Activated T-cell treated with anti-CD3 and anti-CD28 coated beads, Interleukin-2, amount 50 U/mL, for 4 hours (primary cell): ENCODE data around the gene MRPL10. TPM values are rescaled to one million over a fixed set of nuclear protein-coding genes. Genes with fewer than 3 reads are reported as not detected.

Experiments used
- ATAC-seq, 2 donors: fragments of 200-7000 bp; cut with Tn5 transposase; one replicate each; pipeline ENCODE4 v1.10.0; 2021
- DNase-seq: peaks from one replicate; pipeline ENCODE4 v3.0.0-alpha.2; 2020
- H3K27me3 Mint-ChIP-seq: one replicate; pipeline ENCODE4 v1.8.0; 2021; ENCODE audit warnings: low read depth, mixed read lengths
- H3K36me3 Mint-ChIP-seq: one replicate; pipeline ENCODE4 v1.8.0; 2022; ENCODE audit warnings: mixed read lengths; ENCODE audit not compliant: insufficient read depth
- H3K4me1 Mint-ChIP-seq: one replicate; pipeline ENCODE4 v1.8.0; 2021; ENCODE audit warnings: low read depth, mixed read lengths
- H3K4me3 Mint-ChIP-seq: one replicate; pipeline ENCODE4 v1.8.0; 2021; ENCODE audit warnings: mild to moderate bottlenecking, moderate library complexity, mixed read lengths
- H3K9me3 Mint-ChIP-seq: one replicate; pipeline ENCODE4 v1.8.0; 2021; ENCODE audit warnings: mixed read lengths
- total RNA-seq, 3 donors: library from RNA; stranded (reverse); gene quantifications; one replicate each; pipeline ENCODE4 v1.2.1, GENCODE V29; 2021

The MRPL10 gene
- total RNA-seq, 3 donors from 2014 or later = 56.6 to 62.1 (median 58.6) TPM

DNA sequence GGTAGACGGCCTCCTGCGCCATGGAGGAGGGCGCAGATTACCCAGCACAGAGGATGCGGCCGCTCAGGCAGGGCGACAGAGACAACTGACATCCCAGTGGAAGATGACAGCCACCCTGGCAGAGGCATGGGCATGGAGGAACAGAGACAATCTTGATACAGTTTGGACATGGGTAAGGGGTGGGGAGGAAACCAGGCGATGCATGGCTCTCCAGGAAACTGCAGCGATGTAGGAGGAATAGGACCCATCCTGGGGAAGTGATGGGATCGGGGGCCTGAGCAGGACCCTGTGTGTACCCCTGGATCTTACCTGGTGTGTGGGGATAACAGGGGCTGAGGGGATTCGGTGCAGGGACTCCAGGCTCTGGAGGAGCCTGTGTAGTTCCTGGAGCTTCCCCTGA, 14.4 kb downstream of the MRPL10 start:
- peaks cover 16% of the 10 kb centered on the region for H3K4me1 Mint-ChIP-seq
- peaks cover 22% of the 10 kb centered on the region for H3K36me3 Mint-ChIP-seq
- ATAC-seq (no peak), DNase-seq (no peak)
- no peak overlapping the region for H3K4me3 Mint-ChIP-seq
- no peaks in the 10 kb centered on the region for H3K27me3 Mint-ChIP-seq
- no peaks in the 10 kb centered on the region for H3K9me3 Mint-ChIP-seq

DNA sequence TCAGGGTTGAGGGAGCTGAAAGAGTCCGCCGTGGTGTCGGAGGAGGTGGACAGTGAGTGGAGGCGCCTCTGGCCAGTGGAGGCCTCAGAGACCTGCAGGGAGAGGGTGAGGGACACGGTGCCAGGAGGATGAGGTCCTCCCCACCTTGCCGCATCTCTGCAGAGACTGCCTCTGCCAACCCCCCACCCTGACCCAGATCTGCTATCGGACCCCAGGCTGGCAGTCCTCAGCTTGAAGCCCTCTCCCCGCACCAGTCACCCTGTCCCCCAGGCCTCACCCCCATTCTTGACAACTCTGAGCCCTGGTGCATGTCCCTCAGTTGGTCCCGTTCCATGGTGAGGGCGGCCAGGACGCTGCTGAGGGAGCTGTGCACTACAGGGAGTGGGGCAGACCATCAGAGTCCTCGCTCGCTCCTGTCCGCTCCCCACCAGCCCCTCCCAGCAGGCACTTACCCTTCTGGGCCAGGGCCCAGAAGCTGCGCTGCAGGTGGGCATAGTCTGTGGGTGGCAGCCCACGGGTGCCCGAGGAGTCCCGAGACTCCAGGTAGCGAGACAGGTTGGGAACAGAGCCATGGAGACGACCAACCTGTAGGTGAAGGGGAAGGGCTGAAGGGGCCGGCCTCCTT, 15.1 kb downstream of the MRPL10 start:
- Mint-ChIP-seq H3K36me3 (peaks cover 29% of the 10 kb centered on the region), H3K4me1 (peaks cover 11% of the 10 kb centered on the region), H3K4me3 (no peak overlapping the region), H3K27me3 (no peaks in the 10 kb centered on the region), H3K9me3 (no peaks in the 10 kb centered on the region)
- DNase-seq (no peak), ATAC-seq (no peak)

DNA sequence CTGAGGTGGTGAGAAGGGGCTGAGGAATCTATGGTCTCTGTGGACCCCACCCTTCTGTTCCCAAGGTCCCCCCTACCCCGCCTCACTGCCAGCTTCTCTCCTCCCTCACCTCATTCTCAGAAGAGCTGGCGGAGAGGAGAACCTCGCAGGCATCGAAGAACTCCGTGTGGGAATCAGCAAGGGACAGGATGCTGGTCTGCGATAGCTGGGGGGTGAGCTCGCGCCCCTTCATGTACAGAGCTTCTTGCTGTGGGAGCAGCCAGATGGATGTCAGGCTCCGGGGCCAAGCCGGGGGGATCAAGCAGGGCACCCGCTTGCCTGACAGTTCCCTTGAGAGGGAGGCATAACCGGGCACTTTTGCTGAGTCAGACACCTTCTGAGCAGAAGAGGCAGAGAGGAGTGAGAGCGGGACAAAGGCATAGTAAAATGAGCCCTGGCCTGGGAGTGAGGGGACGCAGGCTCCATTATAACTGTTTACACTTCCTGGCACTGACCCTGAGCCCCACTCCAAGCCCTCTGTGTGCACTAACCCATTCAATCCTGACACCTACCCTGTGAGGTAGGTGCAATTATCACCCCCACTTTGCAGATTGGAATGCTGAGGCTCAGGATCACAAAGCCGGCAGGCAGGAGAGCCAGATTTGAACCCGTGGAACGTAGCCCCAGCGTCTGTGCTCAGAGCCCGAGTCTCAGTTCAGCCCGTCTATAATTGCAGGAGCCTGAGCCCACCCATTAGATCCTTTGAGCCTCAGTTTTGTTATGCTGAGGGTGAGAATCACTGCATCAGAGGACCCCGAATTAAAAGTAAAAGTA, 16.0 kb downstream of the MRPL10 start:
- Mint-ChIP-seq H3K4me3 (no peak overlapping the region), H3K27me3 (no peaks in the 10 kb centered on the region), H3K9me3 (no peaks in the 10 kb centered on the region), H3K36me3 (peaks cover 32% of the 10 kb centered on the region), H3K4me1 (peaks cover 7% of the 10 kb centered on the region)
- ATAC-seq (no peak), DNase-seq (no peak)

DNA sequence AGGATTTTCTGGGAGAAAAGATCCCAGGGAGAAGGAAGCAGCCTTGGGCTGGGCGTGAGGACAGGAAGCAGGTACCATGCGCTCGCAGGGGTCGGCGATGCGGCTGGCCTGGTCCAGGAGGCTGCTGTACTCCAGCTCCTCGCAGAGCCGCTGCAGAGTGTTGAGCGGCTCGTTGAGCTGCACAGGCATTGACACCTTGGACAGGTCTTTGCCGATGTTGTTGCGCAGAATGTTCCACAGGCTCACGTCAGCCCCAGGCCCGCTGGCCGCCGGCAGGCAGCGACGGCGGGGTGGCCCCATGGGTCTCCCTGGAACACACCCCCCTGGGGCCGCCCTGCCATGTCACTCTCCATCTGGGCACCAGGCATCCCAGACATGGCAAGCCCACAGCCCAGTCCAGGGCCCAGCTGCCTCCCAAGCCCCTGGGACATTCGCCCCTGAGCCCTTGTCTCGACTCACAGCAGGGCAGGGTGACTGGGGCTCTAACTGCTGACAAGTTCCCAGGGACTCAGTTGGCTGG, 17.8 kb downstream of the MRPL10 start:
- peaks cover 12% of the 10 kb centered on the region for H3K4me1 Mint-ChIP-seq
- no peaks in the 10 kb centered on the region for H3K27me3 Mint-ChIP-seq
- ATAC-seq = no peak
- DNase-seq = no peak
- H3K4me3 Mint-ChIP-seq = no peak overlapping the region
- H3K36me3 Mint-ChIP-seq = peaks cover 38% of the 10 kb centered on the region
- H3K9me3 Mint-ChIP-seq = no peaks in the 10 kb centered on the region

DNA sequence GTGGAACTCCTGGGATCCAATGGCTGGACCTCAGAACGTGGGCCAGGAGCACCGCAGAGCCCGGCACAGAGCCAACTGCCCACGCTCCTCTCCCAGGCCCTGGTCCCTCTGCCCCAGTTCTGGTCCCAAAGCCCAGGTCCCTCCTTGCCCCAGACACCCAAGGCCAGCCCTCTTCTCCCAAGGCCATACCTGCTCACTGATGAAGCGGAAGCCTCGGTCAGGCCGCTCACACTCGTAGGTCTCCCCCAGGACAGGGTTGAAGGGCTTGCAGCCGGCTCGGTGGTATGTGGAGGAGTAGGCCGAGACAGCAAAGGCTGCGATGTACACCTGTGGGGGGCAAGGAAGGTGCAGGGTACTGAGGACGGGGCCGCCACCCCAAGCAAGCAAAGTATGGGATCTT, 18.3 kb downstream of the MRPL10 start:
- peaks cover 12% of the 10 kb centered on the region for H3K4me1 Mint-ChIP-seq
- no peaks in the 10 kb centered on the region for H3K9me3 Mint-ChIP-seq
- H3K27me3 Mint-ChIP-seq = no peaks in the 10 kb centered on the region
- ATAC-seq (no peak), DNase-seq (no peak)
- peaks cover 38% of the 10 kb centered on the region for H3K36me3 Mint-ChIP-seq
- no peak overlapping the region for H3K4me3 Mint-ChIP-seq

DNA sequence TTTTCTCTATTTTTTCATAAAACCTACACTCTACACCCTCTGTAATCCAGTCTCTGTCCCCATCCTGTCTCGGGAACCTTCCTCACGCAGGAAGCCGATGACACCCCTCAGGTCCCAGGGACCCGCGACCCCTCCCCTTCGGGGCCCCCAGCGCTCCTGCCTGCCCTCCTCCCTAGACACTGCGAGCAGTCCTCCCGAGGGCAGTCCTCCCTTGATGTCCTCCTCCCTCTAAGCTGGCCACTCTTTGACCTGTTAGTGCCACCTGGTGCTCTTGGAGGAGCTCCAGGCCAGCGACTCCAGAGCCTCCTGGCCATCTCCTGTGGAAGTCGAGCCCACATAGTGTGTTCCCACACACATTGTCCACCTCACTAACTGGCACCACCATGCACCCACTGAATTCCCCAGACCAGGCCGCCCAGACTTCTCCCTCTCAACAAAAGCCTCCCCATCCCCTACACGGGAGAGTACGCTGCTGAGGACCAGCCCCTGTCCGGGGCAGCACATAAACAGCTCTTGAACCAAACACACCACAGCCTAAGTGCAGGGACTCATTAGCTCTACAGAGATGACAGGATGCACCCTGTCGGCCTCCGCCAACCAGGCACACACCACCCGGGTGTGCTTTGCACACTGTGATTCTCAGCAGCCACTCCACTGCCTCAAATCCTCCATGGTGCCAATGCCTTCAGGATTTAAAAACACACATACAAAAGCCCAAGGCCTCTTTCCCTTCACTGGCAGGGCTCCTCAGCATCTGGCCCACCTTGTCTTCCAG, 19.0 kb downstream of the MRPL10 start:
- H3K36me3 Mint-ChIP-seq = peaks cover 37% of the 10 kb centered on the region
- ATAC-seq (no peak), DNase-seq (no peak)
- no peaks in the 10 kb centered on the region for H3K9me3 Mint-ChIP-seq
- peaks cover 12% of the 10 kb centered on the region for H3K4me1 Mint-ChIP-seq
- no peaks in the 10 kb centered on the region for H3K27me3 Mint-ChIP-seq
- H3K4me3 Mint-ChIP-seq = no peak overlapping the region

DNA sequence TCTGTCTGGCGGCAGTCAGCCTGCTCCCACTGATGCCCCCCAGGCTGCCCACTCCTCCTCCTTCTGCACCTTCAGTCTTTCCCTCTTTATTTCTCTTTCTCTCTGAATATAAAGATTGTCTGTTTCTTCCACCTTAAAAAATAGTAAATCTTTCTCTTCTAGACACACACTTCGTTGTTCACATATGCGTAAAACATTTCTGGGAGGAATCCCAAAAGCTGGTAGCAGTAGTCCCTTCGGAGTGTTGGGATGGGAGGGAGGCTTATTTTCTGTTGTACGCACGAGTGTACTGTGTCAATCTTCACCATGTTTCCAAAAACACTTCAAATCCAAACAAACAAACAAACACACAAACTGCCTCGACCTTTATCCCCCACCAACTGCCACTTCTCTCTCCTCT, 19.6 kb downstream of the MRPL10 start:
- Mint-ChIP-seq H3K27me3 (no peaks in the 10 kb centered on the region), H3K4me1 (peaks cover 12% of the 10 kb centered on the region), H3K9me3 (no peaks in the 10 kb centered on the region), H3K36me3 (peaks cover 39% of the 10 kb centered on the region), H3K4me3 (no peak overlapping the region)
- no peak for DNase-seq
- no peak for ATAC-seq

DNA sequence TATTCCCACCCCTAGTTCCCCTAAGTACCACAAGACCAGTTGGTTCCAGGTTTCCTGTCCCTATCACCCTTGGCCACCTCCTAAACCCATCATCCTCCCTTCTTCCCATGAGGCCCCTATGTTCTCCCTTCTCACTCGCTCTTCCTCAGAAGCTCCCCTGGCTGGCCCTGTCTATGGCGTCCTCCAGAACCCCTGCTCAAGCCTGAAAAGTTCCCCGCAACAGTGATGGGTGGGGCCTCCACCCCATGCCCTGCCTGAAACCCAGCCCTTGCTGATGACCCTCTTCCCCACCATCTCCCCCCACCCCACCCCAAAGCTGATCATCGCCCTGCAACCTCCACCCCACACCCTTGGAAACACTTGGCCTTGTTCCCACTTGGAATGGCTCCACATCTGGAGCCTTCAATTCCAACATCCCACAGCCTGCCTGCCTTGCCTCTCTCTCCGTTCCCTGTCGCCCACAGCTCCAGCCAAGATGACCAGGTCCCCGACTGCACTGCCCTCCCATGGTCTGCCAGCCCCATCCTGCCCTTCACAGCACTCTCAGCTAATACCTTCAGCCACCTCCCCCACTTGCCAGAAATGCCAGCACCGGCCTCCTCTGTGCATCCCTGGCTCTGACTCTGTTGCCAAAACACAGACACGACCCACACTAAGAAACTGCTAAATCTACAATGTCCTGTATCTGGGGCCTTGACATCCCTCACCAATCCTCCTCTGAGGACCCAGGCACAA, 20.3 kb downstream of the MRPL10 start:
- no peak overlapping the region for H3K4me3 Mint-ChIP-seq
- H3K9me3 Mint-ChIP-seq = no peaks in the 10 kb centered on the region
- H3K4me1 Mint-ChIP-seq = peaks cover 12% of the 10 kb centered on the region
- no peaks in the 10 kb centered on the region for H3K27me3 Mint-ChIP-seq
- DNase-seq = no peak
- H3K36me3 Mint-ChIP-seq = peaks cover 39% of the 10 kb centered on the region
- no peak for ATAC-seq

DNA sequence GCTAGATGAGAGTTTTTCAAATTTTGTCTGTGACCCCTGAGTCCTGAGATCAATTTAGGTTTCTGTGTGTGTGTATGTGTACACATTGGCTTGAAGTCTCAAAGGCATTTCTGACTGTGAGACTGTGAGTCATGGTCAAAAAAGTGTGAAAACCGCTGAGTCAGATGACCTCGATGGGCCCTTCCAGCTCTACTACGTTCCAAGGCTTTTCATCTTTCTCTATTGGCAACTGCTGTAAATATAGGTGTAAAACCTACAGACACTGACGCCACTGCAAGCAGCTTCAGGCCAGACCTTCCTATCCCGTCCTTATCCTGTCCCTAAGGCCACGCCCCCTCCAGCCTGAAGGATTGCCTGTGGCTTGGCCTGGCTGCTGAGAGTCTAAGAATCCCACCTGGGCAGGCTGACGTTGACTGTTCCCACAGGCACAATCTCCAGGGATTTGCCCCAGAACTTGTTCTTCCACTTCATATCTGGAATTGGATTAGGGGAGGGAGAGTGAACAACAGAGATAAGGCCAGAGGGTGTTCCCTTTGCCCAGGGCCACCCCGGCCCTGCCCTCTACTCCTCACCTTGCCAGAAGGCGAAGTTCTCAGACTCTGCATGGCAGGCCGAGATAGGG, 21.0 kb downstream of the MRPL10 start:
- Mint-ChIP-seq H3K27me3 (no peaks in the 10 kb centered on the region), H3K4me3 (no peak overlapping the region), H3K4me1 (peaks cover 12% of the 10 kb centered on the region), H3K36me3 (peaks cover 35% of the 10 kb centered on the region), H3K9me3 (no peaks in the 10 kb centered on the region)
- DNase-seq = no peak
- peak; percentile 71 to 84 for ATAC-seq

DNA sequence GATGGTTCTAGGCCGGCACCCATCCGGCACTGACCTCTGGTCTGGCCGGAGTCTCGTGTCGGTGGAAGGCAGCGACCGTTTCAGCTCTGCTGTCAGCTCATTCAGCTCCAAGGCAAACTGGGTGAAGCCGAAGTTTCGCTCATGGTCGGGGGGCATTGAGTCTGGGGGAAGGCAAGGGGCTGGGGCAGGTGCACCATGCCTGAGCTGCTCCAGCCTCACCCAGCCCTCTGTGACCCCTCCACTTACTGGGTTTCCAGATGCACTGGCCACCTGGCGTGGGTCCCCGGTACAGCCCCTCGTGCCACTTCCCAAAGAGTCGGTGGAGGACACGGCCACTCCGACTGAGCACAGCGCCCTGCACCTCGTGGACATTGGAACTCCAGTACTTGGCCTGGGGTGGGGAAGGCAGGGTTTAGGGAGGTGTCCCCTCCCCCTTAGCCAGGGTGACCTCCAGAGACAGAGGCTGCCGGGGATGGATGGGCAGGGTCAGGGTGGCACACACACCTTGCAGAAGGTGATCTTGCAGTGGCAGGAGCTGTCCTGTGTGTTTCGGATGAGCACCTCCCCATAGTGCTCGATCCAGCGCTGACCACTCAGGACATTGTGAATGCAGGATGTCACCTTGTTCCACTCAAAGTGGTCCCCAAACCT, 22.4 kb downstream of the MRPL10 start:
- H3K27me3 Mint-ChIP-seq = no peaks in the 10 kb centered on the region
- H3K4me1 Mint-ChIP-seq = peaks cover 12% of the 10 kb centered on the region
- no peak for ATAC-seq
- H3K36me3 Mint-ChIP-seq = peaks cover 33% of the 10 kb centered on the region
- no peak overlapping the region for H3K4me3 Mint-ChIP-seq
- no peak for DNase-seq
- H3K9me3 Mint-ChIP-seq = no peaks in the 10 kb centered on the region

DNA sequence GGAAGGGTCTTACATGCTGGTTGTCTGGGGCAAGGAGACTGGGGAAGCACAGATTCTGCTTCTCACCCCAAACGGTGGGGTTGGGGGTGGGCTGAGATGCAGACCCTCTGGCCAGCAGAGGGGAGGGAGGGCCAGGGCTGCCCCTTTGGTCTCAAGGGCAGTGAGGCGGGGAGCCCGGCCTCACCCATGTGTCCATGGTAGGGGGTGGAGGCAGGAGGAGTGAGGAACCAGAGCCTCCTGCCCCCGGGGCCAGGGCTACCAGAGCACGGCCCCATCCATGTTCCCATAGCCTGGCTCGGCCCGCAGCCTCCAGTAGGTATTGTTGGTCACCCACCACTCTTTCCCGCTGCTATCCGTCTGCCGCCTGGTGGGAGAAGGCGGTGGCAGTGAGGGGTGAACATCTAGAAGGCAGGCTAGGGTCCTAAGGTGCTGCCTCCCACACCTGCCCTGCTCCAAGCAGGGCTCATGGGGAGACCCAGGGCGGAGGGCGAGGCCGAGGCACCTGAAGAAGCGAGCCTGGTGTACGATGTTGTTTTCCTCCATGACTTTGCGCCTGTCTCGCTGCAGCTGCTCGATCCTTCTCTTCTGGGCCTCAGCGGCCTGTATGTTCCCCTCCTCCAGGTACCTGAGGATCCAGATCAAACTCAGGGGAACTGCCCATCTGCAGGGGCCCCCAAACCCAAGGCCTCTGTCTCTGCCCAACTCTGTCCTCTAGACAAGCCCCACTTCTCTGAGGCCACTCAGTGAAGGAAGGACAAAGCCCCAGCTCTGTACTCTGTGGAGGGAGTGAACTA, 23.1 kb downstream of the MRPL10 start:
- Mint-ChIP-seq H3K9me3 (no peaks in the 10 kb centered on the region), H3K4me3 (no peak overlapping the region), H3K36me3 (peaks cover 33% of the 10 kb centered on the region), H3K4me1 (peaks cover 12% of the 10 kb centered on the region), H3K27me3 (no peaks in the 10 kb centered on the region)
- no peak for DNase-seq
- no peak for ATAC-seq

DNA sequence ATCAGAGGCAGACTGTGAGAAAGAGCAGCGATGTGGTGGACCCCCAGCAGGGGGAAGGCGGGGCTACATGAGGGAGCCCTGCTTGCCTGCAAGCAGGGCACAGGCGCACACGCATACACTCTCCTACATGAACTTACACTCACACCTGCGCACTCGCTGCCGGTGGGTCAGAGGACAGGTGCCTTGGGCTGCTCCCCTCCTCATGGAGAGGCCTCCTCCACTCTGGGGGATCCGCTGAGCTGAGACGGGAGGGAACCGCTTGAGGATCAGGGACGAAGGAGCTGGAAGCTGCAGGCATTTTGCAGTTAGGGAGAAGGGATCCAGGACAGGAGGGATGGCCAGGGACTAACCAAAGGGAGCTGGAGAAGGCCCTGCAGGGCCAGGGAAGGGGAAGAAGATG, 23.9 kb downstream of the MRPL10 start:
- H3K4me3 Mint-ChIP-seq = no peak overlapping the region
- no peak for DNase-seq
- H3K36me3 Mint-ChIP-seq = peaks cover 28% of the 10 kb centered on the region
- H3K27me3 Mint-ChIP-seq = no peaks in the 10 kb centered on the region
- H3K4me1 Mint-ChIP-seq = peaks cover 12% of the 10 kb centered on the region
- H3K9me3 Mint-ChIP-seq = no peaks in the 10 kb centered on the region
- no peak for ATAC-seq

DNA sequence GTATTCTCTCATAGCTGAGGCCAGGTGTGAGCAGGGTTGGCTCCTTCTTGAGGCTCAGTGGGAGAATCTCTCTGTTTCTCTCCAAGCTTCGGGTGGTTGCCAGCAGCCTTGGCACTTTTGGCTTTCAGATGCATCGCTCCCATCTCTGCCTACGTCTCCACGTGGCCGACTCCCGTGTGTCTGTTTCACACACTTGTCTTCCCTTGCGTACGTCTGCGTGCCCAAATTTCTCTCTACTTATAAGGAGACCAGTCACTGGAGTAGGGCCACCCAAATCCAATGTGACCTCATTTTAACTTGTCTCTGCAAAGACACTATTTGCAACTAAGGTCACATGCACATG, 24.5 kb downstream of the MRPL10 start:
- no peak for ATAC-seq
- H3K36me3 Mint-ChIP-seq = peaks cover 24% of the 10 kb centered on the region
- DNase-seq = no peak
- no peak overlapping the region for H3K4me3 Mint-ChIP-seq
- no peaks in the 10 kb centered on the region for H3K9me3 Mint-ChIP-seq
- H3K4me1 Mint-ChIP-seq = peaks cover 12% of the 10 kb centered on the region
- no peaks in the 10 kb centered on the region for H3K27me3 Mint-ChIP-seq
